Hepatocyte (in vitro differentiated cells): ENCODE results near the gene MARK3. TPM values are rescaled to one million over a fixed set of nuclear protein-coding genes. Genes with fewer than 3 reads are reported as not detected.

Experiments used
- DNase-seq: peaks from one replicate; pipeline ENCODE4 v3.0.0-alpha.2; 2016; ENCODE audit warnings: low spot score
- H2AFZ ChIP-seq: fragments of 200-600 bp; sonication (generic); 2 replicates; pipeline ENCODE4 v1.6.0; 2016; ENCODE audit warnings: antibody characterized with exemption, mild to moderate bottlenecking
- H3K27ac ChIP-seq: fragments of 200-600 bp; sonication (generic); 2 replicates; pipeline ENCODE4 v1.5.1; 2016; ENCODE audit warnings: mild to moderate bottlenecking
- H3K27me3 ChIP-seq: fragments of 200-600 bp; sonication (generic); 2 replicates; pipeline ENCODE4 v1.6.1; 2016
- H3K36me3 ChIP-seq: fragments of 200-600 bp; sonication (generic); replicated peaks from 2 replicates; pipeline ENCODE4 v1.5.1; 2016; ENCODE audit warnings: low read depth; ENCODE audit not compliant: insufficient read depth
- H3K4me1 ChIP-seq: fragments of 200-600 bp; sonication (generic); 2 replicates; pipeline ENCODE4 v1.5.1; 2016; ENCODE audit warnings: mild to moderate bottlenecking, moderate library complexity; ENCODE audit not compliant: insufficient read depth
- H3K4me2 ChIP-seq: fragments of 200-600 bp; sonication (generic); 2 replicates; pipeline ENCODE4 v1.6.0; 2016
- H3K4me3 ChIP-seq: fragments of 200-600 bp; sonication (generic); 2 replicates; pipeline ENCODE4 v1.5.1; 2016; ENCODE audit warnings: mild to moderate bottlenecking
- H3K79me2 ChIP-seq: fragments of 200-600 bp; sonication (generic); 2 replicates; pipeline ENCODE4 v1.6.0; 2017; ENCODE audit warnings: mild to moderate bottlenecking
- H3K9me2 ChIP-seq: fragments of 200-600 bp; sonication (generic); replicated peaks from 2 replicates; pipeline ENCODE4 v1.6.0; 2017; ENCODE audit warnings: mild to moderate bottlenecking; ENCODE audit not compliant: insufficient read depth
- H3K9me3 ChIP-seq: fragments of 200-600 bp; sonication (generic); 2 replicates; pipeline ENCODE4 v1.5.1; 2016; ENCODE audit warnings: low read depth, mild to moderate bottlenecking
- H4K20me1 ChIP-seq: fragments of 200-600 bp; sonication (generic); 2 replicates; pipeline ENCODE4 v1.6.0; 2016; ENCODE audit warnings: mild to moderate bottlenecking; ENCODE audit not compliant: insufficient read depth, poor library complexity, severe bottlenecking
- CTCF ChIP-seq: fragments of 200-600 bp; sonication (generic); IDR thresholded peaks from 2 replicates; pipeline ENCODE4 v1.5.1; 2016; ENCODE audit warnings: antibody characterized with exemption, mild to moderate bottlenecking; ENCODE audit not compliant: poor library complexity
- EZH2 ChIP-seq: fragments of 200-600 bp; sonication (generic); IDR thresholded peaks from 2 replicates; pipeline ENCODE4 v1.6.1; 2016; ENCODE audit warnings: antibody characterized with exemption, mild to moderate bottlenecking, borderline replicate concordance
- EZH2phosphoT487 ChIP-seq: fragments of 200-600 bp; sonication (generic); IDR thresholded peaks from one replicate; pipeline ENCODE4 v1.6.1; 2018; ENCODE audit warnings: antibody characterized with exemption, mild to moderate bottlenecking, low read depth, moderate library complexity; ENCODE audit not compliant: unreplicated experiment, severe bottlenecking
- whole genome bisulfite sequencing: methylation state at CpG from one replicate; pipeline ENCODE4 v1.1.6; 2016; ENCODE audit warnings: low lambda C conversion rate; ENCODE audit errors: missing lambda C conversion rate; 5-methylcytosine and 5-hydroxymethylcytosine counted together
- polyA plus RNA-seq: library from polyadenylated mRNA; unstranded; fragments of >200 nt; fragmentation: Nextera tagmentation; extraction: Ambion mirVana; gene quantifications from 2 replicates; pipeline ENCODE4 v1.2.1, GENCODE V29; 2016
- total RNA-seq: library from RNA; depleted of rRNA; stranded (reverse); fragments of >200 nt; gene quantifications from 2 replicates; pipeline ENCODE4 v1.2.3, GENCODE V29; 2014

The MARK3 gene
- total and polyA plus RNA-seq, 2 experiments from 2014 or later: 56.3 to 71.7 TPM

- H3K4me1 ChIP-seq: peaks cover 7% of the 10 kb centered on the region
- no peak for DNase-seq
- peaks cover 7% of the 10 kb centered on the region for H4K20me1 ChIP-seq
- no peak overlapping the region for H3K4me2 ChIP-seq
- H3K9me2 ChIP-seq: no peaks in the 10 kb centered on the region
- no peaks in the 10 kb centered on the region for H3K9me3 ChIP-seq
- no peak overlapping the region for H3K4me3 ChIP-seq
- TF ChIP-seq CTCF: no peak
- TF ChIP-seq EZH2: no peak
- no peak for TF ChIP-seq EZH2phosphoT487
- peaks cover 90% of the 10 kb centered on the region for H3K79me2 ChIP-seq
- H2AFZ ChIP-seq: no peak overlapping the region
- no peaks in the 10 kb centered on the region for H3K36me3 ChIP-seq
- no peaks in the 10 kb centered on the region for H3K27me3 ChIP-seq
- H3K27ac ChIP-seq: no peak overlapping the region
- WGBS: 80% methylated on average over 3 of the region's 3 CpGs
Observed at GRCh38 chr14:103421556-103421955, 36.3 kb downstream of the MARK3 start.

DNA sequence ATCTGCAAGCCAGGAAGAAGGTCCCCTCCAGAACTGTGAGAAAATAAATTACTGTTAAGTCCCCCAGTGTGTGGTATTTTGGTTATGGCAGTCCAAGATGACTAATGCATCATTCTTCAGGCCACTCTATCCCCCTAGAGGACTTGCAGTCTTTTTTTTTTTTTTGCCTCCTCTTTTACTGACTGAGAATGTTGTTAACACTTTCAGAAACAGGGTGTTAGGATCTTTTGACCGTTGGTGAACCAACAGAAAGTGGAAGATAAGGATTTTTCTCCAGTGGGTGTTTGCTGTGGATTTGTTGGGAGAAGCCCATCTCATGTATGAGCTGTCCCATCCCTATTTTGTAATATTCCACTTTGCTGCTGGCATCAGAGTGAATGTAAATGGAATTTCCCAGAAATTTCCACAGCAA, 37.8 kb downstream of the MARK3 start:
- H3K36me3 ChIP-seq: no peaks in the 10 kb centered on the region
- H2AFZ ChIP-seq: no peak overlapping the region
- 67% methylated on average over 1 of the region's 1 CpG for WGBS
- H3K9me2 ChIP-seq: no peaks in the 10 kb centered on the region
- H3K4me2 ChIP-seq: no peak overlapping the region
- TF ChIP-seq EZH2 (no peak), EZH2phosphoT487 (no peak), CTCF (no peak)
- H3K9me3 ChIP-seq: no peaks in the 10 kb centered on the region
- no peak for DNase-seq
- H4K20me1 ChIP-seq: peaks cover 4% of the 10 kb centered on the region
- H3K27me3 ChIP-seq: no peaks in the 10 kb centered on the region
- H3K27ac ChIP-seq: no peak overlapping the region
- peaks cover 90% of the 10 kb centered on the region for H3K79me2 ChIP-seq
- peaks cover 7% of the 10 kb centered on the region for H3K4me1 ChIP-seq
- no peak overlapping the region for H3K4me3 ChIP-seq

DNA sequence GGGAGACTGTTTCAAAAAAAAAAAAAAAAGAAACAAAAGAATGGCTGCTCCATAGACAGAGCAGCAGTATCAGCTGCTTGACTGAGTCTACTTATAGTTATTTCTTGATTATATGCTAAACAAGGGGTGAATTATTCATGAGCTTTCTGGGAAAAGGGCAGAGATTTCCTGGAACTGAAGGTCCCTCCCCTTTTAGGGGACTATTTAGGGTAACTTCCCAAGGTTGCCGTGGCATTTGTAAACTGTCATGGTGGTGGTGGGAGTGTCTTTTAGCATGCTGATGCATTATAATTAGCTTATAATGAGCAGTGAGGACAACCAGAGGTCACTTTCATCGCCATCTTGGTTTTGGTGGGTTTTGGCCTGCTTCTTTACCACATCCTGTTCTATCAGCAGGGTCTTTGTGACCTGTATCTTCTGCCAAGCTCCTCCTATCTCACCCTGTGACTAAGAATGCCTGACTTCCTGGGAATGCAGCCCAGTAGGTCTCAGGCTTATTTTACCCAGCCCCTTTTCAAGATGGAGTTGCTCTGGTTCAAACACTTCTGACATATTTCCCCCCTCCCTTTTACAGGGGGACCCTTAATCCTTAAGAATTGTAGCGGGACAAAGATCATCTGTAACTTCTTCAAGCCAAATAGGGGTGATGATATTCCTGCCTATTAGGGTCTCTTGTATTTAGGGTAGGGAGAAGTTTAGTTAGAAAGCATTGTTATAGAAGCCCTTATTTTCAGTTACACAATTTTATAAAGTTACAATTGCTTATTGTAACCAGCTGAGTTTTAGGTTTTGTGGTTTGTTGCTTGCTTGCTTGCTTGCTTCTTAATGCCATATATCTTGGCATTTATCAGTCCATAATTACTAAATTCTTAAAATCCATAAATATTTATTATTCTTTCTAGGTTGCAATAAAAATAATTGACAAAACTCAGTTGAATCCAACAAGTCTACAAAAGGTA, 42.5 kb downstream of the MARK3 start:
- TF ChIP-seq EZH2phosphoT487 (no peak), EZH2 (no peak), CTCF (no peak)
- H3K4me2 ChIP-seq: no peak overlapping the region
- H3K9me3 ChIP-seq: no peaks in the 10 kb centered on the region
- no peak overlapping the region for H3K4me3 ChIP-seq
- no peaks in the 10 kb centered on the region for H3K9me2 ChIP-seq
- H3K27me3 ChIP-seq: no peaks in the 10 kb centered on the region
- no peaks in the 10 kb centered on the region for H4K20me1 ChIP-seq
- H2AFZ ChIP-seq: no peak overlapping the region
- H3K4me1 ChIP-seq: no peaks in the 10 kb centered on the region
- DNase-seq: no peak
- 89% methylated on average over 3 of the region's 3 CpGs for WGBS
- H3K36me3 ChIP-seq: no peaks in the 10 kb centered on the region
- no peak overlapping the region for H3K27ac ChIP-seq
- H3K79me2 ChIP-seq: peaks cover 87% of the 10 kb centered on the region
